ENCODE measurements around the gene DDX46. TPM values are rescaled to one million over a fixed set of nuclear protein-coding genes. Genes with fewer than 3 reads are reported as not detected.
"Not testable (repeated sequence)": the region's sequence is repeated elsewhere in the genome, so short reads cannot be mapped to it uniquely, and the experiment has no call there.

DDX46 gene
- total RNA-seq, 1 donor from 2014 or later = 14.7 TPM

DNA sequence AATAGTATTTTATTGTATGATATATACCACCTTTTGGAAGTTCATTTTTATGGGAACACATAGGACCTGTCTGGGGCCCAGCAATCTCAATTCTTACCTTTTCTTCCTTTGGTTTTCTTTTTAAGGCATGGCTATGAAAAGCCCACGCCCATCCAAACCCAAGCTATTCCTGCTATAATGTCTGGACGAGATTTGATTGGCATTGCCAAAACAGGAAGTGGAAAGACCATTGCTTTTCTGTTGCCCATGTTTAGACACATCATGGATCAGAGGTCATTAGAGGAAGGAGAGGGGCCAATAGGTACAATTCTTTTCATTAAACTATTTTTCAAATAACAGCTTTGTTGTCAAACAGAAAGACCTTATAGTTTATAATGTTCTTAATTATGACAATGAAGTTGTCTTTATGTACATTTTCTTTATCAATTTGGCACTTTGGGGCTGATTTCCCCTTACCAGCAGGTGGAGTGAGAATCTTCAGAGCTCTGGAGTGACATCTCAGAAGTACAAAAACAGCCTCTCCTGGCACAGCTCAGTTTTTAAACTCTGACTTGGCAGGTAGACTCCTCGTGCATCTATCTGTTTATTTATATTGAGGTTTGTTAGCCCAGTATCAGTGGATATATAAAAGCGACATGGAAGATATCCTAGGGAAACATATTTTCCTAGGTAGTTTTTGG, 25.8 kb downstream of the DDX46 start:
- peak; percentile 12 to 41 for DNase-seq (ENCODE audit: low read depth in 2 of 2)

DNA sequence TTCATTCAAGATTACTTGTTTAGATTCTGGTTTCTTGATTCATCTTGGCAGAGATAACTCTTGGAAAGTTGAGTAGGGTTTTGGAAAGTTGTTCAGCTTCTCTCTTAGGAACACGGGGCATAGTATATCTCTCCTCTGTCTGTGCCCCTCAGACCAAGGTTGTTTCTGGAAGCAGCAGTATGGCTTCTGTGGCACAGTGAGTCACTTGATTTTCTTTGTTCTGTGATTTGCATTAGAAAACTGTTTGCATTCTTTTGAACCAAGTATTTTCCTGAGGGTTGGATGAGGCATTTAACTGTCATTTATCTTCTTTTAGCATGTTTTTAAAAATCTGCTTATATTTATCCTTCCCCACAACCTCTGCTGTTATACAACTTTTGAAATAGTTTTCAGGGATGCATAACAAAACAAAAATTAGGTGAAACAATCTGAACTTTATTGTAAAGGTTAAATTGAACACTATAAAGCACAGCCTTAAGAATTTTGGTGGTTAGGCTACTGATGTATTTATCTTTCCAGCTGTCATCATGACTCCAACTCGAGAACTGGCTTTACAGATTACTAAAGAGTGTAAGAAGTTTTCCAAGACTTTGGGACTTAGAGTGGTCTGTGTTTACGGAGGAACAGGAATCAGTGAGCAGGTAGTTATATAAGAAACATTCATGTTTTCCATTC, 26.5 kb downstream of the DDX46 start:
- DNase-seq (ENCODE audit: low read depth in 2 of 2) = peak in 1 of 2 donors; percentile 61

DNA sequence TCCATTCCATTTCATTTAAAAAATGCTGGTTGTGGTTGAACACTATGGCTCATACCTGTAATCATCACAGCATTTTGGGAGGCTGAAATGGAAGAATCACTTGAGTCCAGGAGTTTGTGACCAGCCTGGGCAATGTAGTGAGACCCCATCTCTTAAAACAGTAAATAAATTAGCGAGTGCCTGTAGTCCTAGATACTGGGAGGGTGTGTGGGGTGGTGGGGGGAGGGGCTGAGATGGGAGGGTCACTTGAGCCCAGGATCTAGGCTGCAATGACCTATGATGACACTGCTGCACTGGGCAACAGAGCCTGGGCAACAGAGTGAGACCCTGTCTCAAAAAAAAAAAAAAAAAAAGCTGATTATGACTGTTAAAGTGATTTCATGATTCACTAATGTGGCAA, 29.1 kb downstream of the DDX46 start:
- no peak for DNase-seq (ENCODE audit: low read depth in 2 of 2)

DNA sequence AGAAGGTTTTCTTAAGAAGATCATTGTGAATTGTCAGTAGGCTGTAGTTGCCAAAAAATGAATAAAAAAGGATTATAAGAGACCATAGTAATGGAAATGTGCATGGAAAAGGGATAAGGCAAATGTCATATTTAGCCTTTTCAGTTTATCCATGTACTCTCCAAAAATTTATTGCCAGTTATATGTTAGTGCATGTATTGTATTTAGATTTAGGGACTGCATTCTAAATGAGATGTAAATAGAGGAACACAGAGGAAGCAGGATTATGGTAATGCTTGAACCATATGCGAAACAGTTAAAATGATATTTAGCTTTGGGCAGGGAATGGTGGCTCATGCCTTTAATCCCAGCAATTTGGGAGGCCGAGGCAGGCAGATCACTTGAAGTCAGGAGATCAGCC, 33.0 kb downstream of the DDX46 start:
- no peak for DNase-seq (ENCODE audit: low read depth in 2 of 2)

DNA sequence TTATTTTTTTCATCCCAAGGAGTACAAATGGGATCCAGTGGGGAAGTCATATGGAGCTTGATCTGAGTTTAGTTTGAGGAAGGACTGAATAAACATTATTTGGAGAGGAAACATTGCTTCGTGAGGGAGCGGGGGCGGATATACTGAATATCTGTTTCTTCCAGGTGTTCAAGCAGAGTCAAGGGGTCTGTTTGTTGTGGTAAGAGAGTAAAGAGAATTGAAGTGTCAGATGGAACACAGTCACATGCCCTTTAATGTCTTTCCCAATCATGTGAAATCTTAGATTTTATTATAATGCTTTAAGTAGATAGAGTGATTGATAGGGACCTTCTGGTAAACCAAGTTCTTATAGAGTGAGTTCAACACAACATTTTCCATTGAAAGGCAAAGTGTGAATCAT, 33.7 kb downstream of the DDX46 start:
- DNase-seq (ENCODE audit: low read depth in 2 of 2) = no peak

DNA sequence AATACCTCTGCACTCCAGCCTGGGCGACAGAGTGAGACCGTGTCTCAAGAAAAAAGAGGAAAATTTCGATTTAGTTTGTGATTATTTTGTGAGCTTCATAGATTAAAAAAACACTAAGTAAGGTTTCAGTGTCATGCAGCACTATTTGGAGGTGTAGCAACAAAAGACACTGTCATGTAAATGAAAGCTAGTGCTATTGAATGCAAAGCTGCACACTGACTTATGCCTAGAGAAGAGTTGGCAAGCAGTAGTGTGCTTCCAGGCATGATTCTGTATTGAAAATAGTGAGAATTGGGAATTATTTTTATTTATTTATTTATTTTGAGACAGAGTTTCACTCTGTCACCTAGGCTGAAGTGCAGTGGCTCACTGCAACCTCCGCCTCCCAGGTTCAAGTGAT, 34.5 kb downstream of the DDX46 start:
- no peak for DNase-seq (ENCODE audit: low read depth in 2 of 2)

DNA sequence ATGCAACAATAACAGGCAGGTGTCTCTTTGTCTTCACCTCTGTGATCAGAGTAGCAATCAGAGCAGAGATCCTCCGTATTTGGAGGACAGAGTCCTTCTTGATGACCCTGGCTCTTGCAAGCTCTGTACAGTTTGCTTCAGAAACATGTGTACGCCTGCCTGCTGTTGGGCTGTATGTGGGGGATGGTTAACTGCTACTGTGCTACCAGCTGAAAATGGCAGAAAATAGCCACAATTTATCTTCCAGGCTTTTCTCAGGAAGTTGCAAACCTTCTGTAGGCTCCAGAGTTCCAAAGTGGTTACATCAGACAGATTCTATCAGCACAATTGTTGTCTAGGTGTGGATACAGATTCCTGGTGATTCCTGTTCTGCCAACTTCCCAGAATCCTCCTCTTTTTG, 35.5 kb downstream of the DDX46 start:
- DNase-seq (ENCODE audit: low read depth in 2 of 2) = peak; percentile 18 to 57

DNA sequence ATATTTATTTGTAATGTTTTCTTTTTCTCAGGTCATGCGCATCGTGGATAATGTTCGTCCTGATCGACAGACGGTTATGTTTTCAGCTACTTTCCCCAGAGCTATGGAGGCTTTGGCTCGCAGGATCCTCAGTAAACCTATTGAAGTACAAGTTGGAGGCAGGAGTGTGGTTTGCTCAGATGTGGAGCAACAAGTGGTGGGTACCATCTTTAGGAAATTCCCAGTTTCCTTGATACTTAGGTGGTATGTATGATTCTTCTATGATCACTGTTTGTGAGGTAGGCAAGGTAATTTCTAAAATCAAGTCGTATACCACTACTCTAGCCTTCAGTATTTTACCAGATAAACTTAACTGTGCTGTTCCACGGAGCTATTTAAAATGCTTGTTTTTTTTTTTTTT, 36.2 kb downstream of the DDX46 start:
- no peak for DNase-seq (ENCODE audit: low read depth in 2 of 2)

DNA sequence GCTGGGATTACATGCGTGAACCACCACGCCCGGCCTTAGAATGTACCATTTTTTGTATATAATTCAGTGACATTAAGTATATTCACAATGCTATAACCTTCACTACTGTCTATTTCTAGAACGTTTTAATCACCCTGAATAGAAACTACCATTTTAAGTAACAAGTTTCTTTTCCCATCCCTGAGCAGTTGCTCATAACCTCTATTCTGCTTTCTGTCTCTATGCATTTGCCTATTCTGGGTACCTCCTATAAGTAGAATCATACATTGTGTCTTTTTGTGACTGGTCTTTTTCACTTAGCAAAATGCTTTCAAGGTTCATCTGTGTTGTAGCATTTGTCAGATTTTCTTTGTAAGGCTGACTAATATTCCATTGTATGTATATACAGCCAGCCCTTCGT, 39.9 kb downstream of the DDX46 start:
- no peak for DNase-seq (ENCODE audit: low read depth in 2 of 2)

DNA sequence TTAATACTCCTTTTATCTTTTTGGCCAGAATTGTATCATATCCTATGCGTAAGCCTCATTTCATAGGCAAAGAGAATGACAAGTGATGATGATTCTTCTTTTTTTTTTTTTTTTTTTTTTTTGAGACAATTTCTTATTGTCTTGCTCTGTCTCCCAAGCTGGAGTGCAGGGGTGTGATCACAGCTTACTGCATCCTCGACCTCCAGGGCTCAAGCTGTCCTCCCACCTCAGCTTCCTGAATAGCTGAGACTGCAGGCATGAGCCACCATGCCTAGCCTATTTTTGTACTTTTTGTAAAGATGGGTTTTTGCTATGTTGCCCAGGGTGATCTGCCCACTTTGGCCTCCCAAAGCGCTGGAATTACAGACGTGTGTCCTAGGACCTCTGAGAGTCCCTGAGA, 45.2 kb downstream of the DDX46 start:
- no peak for DNase-seq (ENCODE audit: low read depth in 2 of 2)

DNA sequence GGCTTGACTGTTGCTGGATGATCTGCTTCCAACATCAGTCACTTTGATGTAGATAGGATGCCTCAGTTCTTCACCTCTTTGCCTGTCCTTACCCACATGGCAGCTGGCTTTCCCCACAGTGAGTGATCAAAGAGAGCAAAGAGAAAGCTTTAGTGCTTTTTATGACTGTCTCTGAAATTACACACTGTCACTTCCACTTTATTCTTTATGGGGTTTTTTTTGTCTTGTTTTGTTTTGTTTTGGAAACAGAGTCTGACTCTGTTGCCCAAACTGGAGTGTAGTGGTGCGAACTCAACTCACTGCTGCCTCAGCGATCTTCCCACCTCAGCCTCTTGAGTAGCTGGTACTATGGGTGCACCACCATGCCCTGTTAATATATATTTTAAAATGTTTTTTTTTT, 54.8 kb downstream of the DDX46 start:
- DNase-seq (ENCODE audit: low read depth in 2 of 2) = no peak

DNA sequence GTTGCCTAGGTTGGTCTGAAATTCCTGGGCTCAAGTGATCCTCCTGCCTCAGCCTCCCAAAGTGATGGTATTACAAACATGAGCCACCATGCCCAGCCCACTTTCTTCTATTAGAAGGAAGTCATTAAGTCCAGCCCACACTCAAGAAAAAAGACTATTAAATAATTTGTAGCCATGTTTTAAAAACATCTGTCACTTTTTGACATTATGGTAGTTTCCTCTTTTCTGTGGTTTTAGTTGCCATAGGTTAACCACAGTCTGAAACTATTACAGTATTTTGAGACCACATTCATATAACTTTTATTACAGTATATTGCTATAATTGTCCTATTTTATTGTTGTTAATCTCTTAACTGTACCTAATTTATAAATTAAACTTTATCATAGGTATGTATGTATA, 55.2 kb downstream of the DDX46 start:
- DNase-seq (ENCODE audit: low read depth in 2 of 2) = no peak

DNA sequence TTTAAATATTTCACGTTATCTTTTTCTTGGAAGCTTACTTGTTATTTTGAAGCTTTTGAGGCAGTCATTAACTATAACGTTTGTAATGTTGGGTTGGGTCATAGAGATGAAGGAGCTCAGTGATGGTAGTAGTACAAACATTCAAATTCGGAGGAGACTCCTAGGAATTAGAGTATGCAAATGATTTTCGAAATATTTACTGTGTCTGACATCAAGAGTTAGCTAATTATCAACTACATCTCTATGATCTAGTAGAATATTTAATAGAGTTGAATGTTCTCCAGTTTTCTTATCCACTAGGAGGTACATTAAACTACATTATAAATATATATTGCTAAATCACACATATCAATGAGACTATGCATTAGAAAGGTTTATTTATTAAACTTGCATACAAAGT, 58.4 kb downstream of the DDX46 start:
- DNase-seq (ENCODE audit: low read depth in 2 of 2) = no peak

DNA sequence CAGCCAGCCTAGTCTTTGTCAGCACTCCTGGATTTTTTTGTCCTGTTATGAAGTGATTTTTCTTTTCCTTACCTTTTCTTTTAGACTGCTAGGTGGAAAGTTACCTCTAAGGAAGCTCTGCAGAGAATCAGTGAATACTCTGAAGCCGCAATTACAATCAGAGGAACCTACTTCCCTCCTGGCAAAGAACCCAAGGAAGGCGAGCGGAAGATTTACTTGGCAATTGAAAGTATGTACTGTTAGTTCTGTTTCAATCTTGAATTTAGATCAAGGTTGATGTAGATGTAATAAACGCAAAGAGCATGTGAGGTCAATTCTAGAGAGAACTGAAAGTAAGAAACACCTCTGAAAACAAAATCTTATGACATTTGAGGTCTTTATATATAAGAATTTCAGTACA, 60.2 kb downstream of the DDX46 start:
- no peak for DNase-seq (ENCODE audit: low read depth in 2 of 2)

DNA sequence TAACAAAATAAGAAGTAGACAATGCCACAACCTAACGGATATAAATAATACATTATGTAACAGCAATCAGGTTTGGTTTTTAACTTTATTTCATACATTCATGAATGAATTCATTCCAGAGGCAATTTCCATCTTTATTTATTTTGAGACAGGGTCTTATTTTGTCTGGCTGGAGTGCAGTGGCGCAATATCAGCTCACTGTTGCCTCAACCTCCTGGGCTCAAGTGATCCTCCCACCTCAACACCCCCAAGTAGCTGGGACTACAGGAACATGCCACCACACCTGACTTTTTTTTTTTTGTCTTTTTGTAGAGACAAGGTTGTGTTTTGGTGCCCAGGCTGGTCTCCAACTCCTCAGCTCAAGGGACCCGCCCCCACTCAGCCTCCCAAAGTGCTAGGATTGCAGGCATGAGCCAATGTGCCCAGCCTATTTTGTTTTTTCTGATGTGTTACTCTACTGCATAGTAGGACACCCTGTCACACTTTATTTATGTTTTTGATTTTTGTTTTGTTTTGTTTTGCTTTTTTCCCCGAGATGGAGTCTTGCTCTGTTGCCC, 60.9 kb downstream of the DDX46 start:
- DNase-seq (ENCODE audit: low read depth in 2 of 2) = no peak

DNA sequence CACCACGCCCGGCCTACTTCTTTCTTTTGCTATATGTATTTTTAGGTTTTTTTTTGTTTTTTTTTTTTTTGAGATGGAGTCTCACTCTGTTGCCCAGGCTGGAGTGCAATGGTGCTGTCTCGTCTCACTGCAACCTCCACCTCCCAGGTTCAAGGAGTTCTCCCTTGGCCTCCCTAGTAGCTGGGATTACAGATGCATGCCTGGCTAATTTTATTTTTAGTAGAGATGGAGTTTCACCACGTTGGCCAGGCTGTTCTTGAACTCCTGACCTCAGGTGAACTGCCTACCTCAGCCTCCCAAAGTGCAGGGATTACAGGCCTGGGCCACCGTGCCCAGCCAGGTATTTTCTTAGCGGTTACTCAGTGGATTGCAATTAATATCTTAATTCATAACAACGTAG, 63.3 kb downstream of the DDX46 start:
- no peak for DNase-seq (ENCODE audit: low read depth in 2 of 2)

DNA sequence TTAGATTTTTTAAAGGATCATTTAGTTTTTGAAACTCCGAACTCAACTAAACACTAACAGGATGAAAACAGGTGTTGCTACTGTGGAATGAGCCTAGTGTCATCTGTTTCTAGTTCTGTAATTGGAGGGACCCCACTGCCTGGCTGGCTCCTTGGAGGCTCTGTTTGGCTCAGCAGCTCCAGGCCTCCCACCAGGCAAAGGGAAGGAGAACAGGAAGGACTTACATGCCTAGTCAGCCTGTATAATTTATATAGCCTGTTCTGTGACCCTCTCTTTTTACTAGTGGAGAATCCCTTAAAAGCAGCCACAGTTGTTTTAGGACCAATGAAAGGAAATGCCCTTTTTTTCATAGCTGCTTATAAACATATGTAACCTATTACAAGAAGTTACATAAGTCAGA, 66.1 kb downstream of the DDX46 start:
- DNase-seq (ENCODE audit: low read depth in 2 of 2) = no peak

DNA sequence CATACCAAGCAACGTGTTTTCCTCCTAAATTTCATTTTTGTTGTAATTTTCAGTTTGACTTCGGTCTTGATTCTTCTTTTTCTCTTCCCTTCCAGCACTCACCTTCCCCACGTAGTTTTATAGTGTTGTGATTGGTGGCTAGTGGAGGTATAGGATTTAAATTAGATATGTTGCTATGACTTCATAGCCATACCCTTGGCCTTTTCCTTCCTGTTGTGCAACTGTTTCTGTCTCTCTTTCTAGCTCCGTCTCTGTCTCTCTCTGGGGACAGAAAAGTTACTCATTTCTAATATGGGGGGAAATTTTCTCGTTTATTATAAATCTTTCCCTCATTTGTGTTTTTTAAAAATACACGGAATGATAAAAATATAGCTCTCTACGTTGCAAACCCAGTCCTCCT, 66.6 kb downstream of the DDX46 start:
- DNase-seq (ENCODE audit: low read depth in 2 of 2) = peak in 1 of 2 donors; percentile 18

DNA sequence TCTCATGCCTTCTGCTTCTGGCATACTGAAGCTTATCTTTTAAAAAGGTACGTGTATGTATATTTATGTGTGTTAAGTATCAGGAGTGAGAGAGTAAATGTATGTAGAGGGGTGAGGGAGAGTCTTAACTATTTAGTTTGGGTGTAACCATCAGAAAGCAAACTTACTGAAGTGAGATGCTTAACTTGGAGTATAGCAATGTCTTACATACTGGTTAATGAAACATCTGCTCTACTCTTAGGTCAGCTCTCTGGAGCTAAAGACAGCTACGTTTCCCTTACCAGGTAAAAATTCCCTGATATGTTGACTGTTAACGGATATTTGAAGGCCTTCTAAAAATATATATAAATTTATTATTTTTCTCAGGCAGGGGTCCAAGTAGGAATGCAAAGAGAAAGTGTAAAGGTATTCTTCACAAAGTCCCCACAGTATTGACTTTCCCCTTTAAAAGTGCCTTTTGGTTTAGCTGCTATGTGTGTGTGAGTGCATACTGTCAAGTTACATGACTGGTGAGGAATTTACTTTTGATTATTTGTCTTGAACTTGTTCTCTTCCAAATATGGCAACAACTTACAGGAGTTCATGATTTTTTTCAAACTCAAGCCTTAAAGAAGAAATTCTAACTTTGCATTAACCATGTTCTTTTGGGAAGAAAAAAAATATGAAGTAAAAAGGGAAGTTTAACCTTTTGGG, 74.9 kb downstream of the DDX46 start:
- no peak for DNase-seq (ENCODE audit: low read depth in 2 of 2)

DNA sequence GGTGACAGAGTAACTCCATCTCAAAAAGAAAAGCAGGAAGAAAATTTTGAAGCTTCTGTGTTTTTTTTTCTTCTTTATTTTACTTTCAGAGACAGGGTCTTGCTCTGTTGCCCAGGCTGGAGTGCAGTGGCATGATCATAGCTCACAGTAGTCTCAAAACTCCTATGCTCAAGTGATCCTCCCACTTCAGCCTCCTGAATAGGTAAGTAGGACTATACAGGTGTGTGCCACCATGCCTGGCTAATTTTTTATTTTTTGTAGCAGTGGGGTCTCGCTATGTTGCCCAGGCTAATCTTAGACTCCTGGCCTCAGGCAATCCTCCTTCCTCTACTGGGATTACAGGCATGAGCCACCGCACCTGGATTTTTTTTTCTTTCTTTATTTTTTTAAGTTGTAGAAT, 77.0 kb downstream of the DDX46 start:
- no peak for DNase-seq (ENCODE audit: low read depth in 2 of 2)

DNA sequence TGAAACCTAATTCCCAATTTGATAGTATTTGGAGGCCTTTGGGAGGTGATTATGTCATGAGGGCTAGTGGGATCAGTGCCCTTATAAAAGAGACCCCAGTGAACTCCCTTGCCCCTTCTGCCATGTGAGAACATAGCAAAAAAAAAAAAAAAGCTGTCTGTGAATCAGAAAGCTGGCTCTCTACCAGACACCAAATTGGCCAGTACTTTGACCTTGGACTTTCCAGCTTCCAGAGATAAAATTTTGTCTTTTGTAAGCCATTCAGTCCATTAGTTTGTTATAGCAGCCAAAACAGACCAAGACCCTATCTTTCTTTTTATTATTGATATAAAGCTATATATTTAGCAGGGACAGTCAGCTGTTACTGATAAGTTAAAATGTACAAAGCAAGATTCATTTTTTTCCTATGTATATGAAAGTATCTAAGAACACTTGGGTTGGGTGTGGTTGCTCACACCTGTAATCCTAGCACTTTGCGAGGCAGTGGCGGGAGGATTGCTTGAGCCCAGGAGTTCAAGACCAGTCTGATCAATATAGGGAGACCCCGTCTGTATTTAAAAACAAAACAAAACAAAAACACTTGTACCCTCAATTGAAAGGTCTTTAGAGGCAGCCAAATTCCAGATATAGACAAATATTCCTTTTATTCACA, 79.1 kb downstream of the DDX46 start:
- peak; percentile 12 to 57 for DNase-seq (ENCODE audit: low read depth in 2 of 2)

DNA sequence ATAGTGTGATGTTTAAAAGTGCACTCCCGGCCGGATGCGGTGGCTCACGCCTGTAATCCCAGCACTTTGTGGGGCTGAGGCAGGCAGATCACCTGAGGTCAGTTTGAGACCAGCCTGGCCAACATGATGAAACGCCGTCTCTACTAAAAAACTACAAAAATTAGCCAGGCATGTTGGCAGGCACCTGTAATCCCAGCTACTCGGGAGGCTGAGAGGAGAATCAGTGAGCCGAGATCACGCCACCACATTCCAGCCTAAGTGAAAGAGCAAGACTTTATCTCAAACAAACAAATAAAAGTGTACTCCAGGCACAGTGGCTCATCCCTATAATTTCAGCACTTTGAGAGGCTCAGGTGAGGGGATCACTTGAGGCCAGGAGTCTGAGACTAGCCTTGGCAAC, 79.8 kb downstream of the DDX46 start:
- not testable (repeated sequence) for DNase-seq (ENCODE audit: low read depth in 2 of 2)

Measured in lung microvascular endothelial cell (primary cell).